MM.1S (cell line): Measurements from ENCODE around the gene NOP14.

Source experiments
- DNase-seq: peaks from one replicate; pipeline ENCODE4 v3.0.0-alpha.2; 2015
- H2AFZ ChIP-seq: fragments of 300-600 bp; sonication (generic); 2 replicates; pipeline ENCODE4 v1.6.0; 2016; ENCODE audit warnings: antibody characterized with exemption, low read length
- H3F3A ChIP-seq: fragments of 300-600 bp; sonication (generic); 2 replicates; pipeline ENCODE4 v1.6.1; 2016; ENCODE audit warnings: mild to moderate bottlenecking, antibody characterized with exemption, low read length, moderate library complexity, mixed read lengths; ENCODE audit not compliant: insufficient read depth
- H3K27ac ChIP-seq: fragments of 300-600 bp; sonication (generic); 2 replicates; pipeline ENCODE4 v1.5.1; 2016; ENCODE audit warnings: mild to moderate bottlenecking, low read length
- H3K27me3 ChIP-seq: fragments of 300-600 bp; sonication (generic); replicated peaks from 2 replicates; pipeline ENCODE4 v1.6.0; 2016; ENCODE audit warnings: low read length; ENCODE audit not compliant: insufficient read depth
- H3K36me3 ChIP-seq: fragments of 300-600 bp; sonication (generic); replicated peaks from 2 replicates; pipeline ENCODE4 v1.6.1; 2016; ENCODE audit warnings: mild to moderate bottlenecking, low read length, mixed read lengths; ENCODE audit not compliant: insufficient read depth
- H3K4me1 ChIP-seq: fragments of 300-600 bp; sonication (generic); 2 replicates; pipeline ENCODE4 v1.6.1; 2016; ENCODE audit warnings: low read length, mixed read lengths
- H3K4me2 ChIP-seq: fragments of 300-600 bp; sonication (generic); 2 replicates; pipeline ENCODE4 v1.6.0; 2016; ENCODE audit warnings: low read depth, low read length
- H3K4me3 ChIP-seq: fragments of 300-600 bp; sonication (generic); 2 replicates; pipeline ENCODE4 v1.5.1; 2016; ENCODE audit warnings: low read length, mixed read lengths
- H3K79me2 ChIP-seq: fragments of 300-600 bp; sonication (generic); 2 replicates; pipeline ENCODE4 v1.6.1; 2016; ENCODE audit warnings: mixed run types, low read length, mixed read lengths
- H3K9ac ChIP-seq: fragments of 300-600 bp; sonication (generic); 2 replicates; pipeline ENCODE4 v1.6.1; 2016; ENCODE audit warnings: low read length, mixed read lengths
- H3K9me2 ChIP-seq: fragments of 300-600 bp; sonication (generic); replicated peaks from 2 replicates; pipeline ENCODE4 v1.6.1; 2016; ENCODE audit warnings: mild to moderate bottlenecking, low read length, mixed read lengths; ENCODE audit not compliant: insufficient read depth
- H3K9me3 ChIP-seq: fragments of 300-600 bp; sonication (generic); replicated peaks from 2 replicates; pipeline ENCODE4 v1.6.1; 2016; ENCODE audit warnings: mild to moderate bottlenecking, low read length, mixed read lengths; ENCODE audit not compliant: insufficient read depth
- H4K20me1 ChIP-seq: fragments of 300-600 bp; sonication (generic); 2 replicates; pipeline ENCODE4 v1.6.1; 2016; ENCODE audit warnings: mild to moderate bottlenecking, low read length, moderate library complexity, mixed read lengths; ENCODE audit not compliant: insufficient read depth
- EZH2 ChIP-seq: fragments of 300-600 bp; sonication (generic); optimal IDR thresholded peaks from 2 replicates; pipeline ENCODE3; 2017; ENCODE audit warnings: low read depth, mild to moderate bottlenecking, antibody characterized with exemption, low read length, mixed read lengths
- EZH2phosphoT487 ChIP-seq: fragments of 300-600 bp; sonication (generic); IDR thresholded peaks from 2 replicates; pipeline ENCODE4 v1.6.1; 2018; ENCODE audit warnings: antibody characterized with exemption, low read length
- TF ChIP-seq, protein P1 (sequence below): fragments of 300-600 bp; sonication (generic); IDR thresholded peaks from 2 replicates; pipeline ENCODE4 v1.5.1; 2016; ENCODE audit warnings: antibody characterized with exemption, low read length, mixed read lengths

The NOP14 gene

DNA sequence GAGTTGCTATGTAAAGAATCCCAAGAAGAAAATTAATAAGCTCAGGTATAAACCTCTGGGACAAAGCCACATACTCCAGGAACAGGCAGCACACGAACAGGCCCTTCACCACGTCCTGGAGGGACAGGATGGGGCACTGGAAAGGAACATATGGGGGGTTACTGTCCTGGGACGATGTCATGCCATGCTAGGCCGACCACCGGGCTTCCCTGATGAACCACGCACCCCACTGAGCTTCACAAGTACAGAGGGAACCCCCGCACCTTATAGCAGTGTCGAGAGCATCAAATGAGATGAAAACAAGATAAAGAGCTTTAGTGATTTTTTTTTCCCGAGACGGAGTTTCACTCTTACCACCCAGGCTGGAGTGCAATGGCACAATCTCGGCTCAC lies 19.1 kb downstream of the NOP14 start:
- no peaks in the 10 kb centered on the region for H3F3A ChIP-seq
- no peaks in the 10 kb centered on the region for H3K9me2 ChIP-seq
- H4K20me1 ChIP-seq: no peaks in the 10 kb centered on the region
- no peak for DNase-seq
- no peak overlapping the region for H3K27ac ChIP-seq
- H3K4me1 ChIP-seq: no peaks in the 10 kb centered on the region
- TF ChIP-seq, protein P1, sequence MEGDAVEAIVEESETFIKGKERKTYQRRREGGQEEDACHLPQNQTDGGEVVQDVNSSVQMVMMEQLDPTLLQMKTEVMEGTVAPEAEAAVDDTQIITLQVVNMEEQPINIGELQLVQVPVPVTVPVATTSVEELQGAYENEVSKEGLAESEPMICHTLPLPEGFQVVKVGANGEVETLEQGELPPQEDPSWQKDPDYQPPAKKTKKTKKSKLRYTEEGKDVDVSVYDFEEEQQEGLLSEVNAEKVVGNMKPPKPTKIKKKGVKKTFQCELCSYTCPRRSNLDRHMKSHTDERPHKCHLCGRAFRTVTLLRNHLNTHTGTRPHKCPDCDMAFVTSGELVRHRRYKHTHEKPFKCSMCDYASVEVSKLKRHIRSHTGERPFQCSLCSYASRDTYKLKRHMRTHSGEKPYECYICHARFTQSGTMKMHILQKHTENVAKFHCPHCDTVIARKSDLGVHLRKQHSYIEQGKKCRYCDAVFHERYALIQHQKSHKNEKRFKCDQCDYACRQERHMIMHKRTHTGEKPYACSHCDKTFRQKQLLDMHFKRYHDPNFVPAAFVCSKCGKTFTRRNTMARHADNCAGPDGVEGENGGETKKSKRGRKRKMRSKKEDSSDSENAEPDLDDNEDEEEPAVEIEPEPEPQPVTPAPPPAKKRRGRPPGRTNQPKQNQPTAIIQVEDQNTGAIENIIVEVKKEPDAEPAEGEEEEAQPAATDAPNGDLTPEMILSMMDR: no peak
- TF ChIP-seq EZH2: no peak
- no peak for TF ChIP-seq EZH2phosphoT487
- no peak overlapping the region for H3K4me3 ChIP-seq
- no peaks in the 10 kb centered on the region for H3K9me3 ChIP-seq
- peaks cover 11% of the 10 kb centered on the region for H3K36me3 ChIP-seq
- no peak overlapping the region for H3K4me2 ChIP-seq
- peaks cover 16% of the 10 kb centered on the region for H3K79me2 ChIP-seq
- H3K9ac ChIP-seq: no peak overlapping the region
- H2AFZ ChIP-seq: no peak overlapping the region
- no peaks in the 10 kb centered on the region for H3K27me3 ChIP-seq

DNA sequence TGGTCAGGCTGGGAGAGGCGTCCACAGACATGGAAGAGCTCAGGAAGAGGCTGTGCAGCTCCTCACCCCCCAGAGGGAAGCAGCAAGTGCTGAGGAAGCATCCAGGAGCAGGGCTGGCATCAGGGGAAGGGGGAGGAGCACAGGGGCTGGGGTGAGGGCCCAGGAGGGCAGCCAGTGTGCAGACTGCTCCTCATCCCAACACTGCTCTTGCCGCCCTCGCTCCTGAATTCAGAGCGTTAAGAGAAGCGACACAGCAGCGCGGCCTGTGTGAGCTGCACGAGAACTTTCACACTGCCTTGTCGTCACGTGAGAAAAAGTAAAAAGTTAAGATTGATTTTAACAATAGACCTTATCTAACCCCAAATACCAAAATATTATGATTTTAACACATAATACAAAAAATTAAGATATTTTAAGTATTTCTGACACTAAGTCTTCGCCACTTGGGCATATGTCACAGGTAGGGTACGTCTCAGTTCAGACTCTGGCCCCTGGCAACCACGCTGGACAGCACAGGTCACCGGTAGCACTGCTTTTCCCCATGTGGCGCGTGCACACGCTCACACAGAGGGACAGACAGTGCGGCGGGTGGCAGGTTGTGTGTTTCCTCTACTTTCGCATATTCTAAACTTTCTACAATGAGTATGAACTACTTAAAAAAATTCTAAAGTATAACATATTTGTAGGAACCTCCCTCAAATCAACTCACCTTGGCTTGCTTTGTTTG lies 19.7 kb downstream of the NOP14 start:
- no peak for TF ChIP-seq EZH2phosphoT487
- TF ChIP-seq, protein P1: no peak
- TF ChIP-seq EZH2: no peak
- Histone ChIP-seq H3K9ac (no peak overlapping the region), H3K9me3 (no peaks in the 10 kb centered on the region), H2AFZ (no peak overlapping the region), H3F3A (no peaks in the 10 kb centered on the region), H3K4me1 (no peaks in the 10 kb centered on the region), H4K20me1 (no peaks in the 10 kb centered on the region), H3K36me3 (peaks cover 11% of the 10 kb centered on the region), H3K9me2 (no peaks in the 10 kb centered on the region), H3K79me2 (peaks cover 11% of the 10 kb centered on the region), H3K4me2 (no peak overlapping the region), H3K27ac (no peak overlapping the region), H3K4me3 (no peak overlapping the region), H3K27me3 (no peaks in the 10 kb centered on the region)
- DNase-seq: no peak

DNA sequence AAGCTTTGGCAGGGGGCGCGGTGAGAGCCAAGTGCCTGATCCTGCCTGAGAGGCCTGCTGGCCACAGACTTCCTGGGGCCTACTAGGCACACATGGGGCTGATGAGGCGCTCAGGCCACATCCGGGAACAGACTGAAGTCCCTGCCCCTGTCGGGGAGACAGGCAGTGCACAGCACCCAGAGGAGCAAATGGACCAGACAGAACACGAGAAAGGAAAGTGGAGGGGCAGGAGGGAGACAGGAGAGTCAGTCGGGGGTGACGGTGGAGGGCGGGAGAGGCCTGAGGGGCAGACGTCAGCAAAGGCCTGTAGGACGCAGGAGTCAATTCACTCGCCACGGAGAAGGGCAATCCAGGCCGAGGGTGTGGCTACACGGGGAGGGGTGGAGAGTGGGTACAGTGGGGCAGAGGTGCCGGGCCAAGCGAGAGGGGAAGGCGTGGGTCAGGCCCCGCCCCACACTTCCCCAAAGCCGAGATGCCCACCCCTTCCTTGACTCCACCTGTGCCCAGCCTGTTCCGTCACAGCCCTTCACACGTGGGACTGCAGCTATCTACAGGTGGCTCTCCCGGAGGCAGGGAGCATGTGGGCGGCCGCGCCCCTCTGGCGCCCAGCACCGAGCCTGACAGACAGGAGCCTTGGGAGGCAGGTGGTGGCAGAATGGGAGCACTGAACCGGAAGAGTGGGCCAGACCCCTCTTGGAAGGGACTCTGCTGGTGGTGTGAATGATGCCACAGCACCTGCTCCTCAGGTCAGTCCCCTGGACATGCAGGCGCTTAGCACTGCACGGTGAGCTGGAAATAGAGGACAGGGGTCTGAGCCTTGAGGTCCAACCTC lies 20.5 kb downstream of the NOP14 start:
- H3K9me2 ChIP-seq: no peaks in the 10 kb centered on the region
- H3K27me3 ChIP-seq: no peaks in the 10 kb centered on the region
- no peak for DNase-seq
- no peaks in the 10 kb centered on the region for H3K4me1 ChIP-seq
- H3K9ac ChIP-seq: no peak overlapping the region
- H3K4me3 ChIP-seq: no peak overlapping the region
- no peak overlapping the region for H3K4me2 ChIP-seq
- H3K79me2 ChIP-seq: peaks cover 7% of the 10 kb centered on the region
- no peaks in the 10 kb centered on the region for H3K9me3 ChIP-seq
- no peaks in the 10 kb centered on the region for H4K20me1 ChIP-seq
- H3F3A ChIP-seq: no peaks in the 10 kb centered on the region
- H2AFZ ChIP-seq: no peak overlapping the region
- no peak overlapping the region for H3K27ac ChIP-seq
- TF ChIP-seq EZH2phosphoT487 (no peak), EZH2 (no peak)
- TF ChIP-seq, protein P1: no peak
- peaks cover 11% of the 10 kb centered on the region for H3K36me3 ChIP-seq
